Nephron progenitor cell (in vitro differentiated cells): ENCODE measurements around the gene NADK2.

ENCODE experiments used
- DNase-seq: peaks from one replicate; pipeline ENCODE4 v3.0.0; 2021
- H3K27ac Mint-ChIP-seq: 2 replicates; pipeline ENCODE4 v1.8.0; 2021; ENCODE audit warnings: mild to moderate bottlenecking, moderate library complexity, mixed read lengths
- H3K27me3 Mint-ChIP-seq: 2 replicates; pipeline ENCODE4 v1.8.0; 2021; ENCODE audit warnings: mild to moderate bottlenecking, low read depth, mixed read lengths; ENCODE audit not compliant: poor library complexity
- H3K36me3 Mint-ChIP-seq: 2 replicates; pipeline ENCODE4 v1.8.0; 2021; ENCODE audit warnings: low read depth, mixed read lengths
- H3K4me1 Mint-ChIP-seq: 2 replicates; pipeline ENCODE4 v1.8.0; 2021; ENCODE audit warnings: mixed read lengths
- H3K4me3 Mint-ChIP-seq: 2 replicates; pipeline ENCODE4 v1.8.0; 2021; ENCODE audit warnings: mild to moderate bottlenecking, moderate library complexity, mixed read lengths
- H3K9me3 Mint-ChIP-seq: 2 replicates; pipeline ENCODE4 v1.8.0; 2021; ENCODE audit warnings: mild to moderate bottlenecking, moderate library complexity, mixed read lengths
- CTCF ChIP-seq: fragments of 200-600 bp; sonication (generic); IDR thresholded peaks from 2 replicates; pipeline ENCODE4 v1.5.0; 2021; ENCODE audit warnings: antibody characterized with exemption

The NADK2 gene

DNA sequence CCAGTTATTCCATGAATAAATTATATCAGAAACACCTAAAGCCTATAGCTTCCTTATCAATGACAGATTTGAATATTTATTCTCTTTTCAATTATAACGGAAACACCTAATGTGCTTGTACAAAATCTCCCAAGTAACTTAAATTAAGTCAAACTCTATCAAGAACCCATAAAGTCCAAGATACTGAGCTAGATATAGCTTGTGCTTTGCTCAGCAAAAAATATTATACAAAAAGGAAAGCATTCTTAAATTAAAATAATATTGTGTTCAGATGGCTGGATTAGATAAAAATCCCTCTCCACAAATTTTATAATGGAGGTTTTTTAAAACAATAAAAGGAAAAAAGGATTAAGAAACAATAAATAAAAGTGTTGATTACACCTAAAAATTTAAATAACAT is 23.7 kb downstream of the NADK2 start:
- H3K9me3 Mint-ChIP-seq: no peaks in the 10 kb centered on the region
- no peaks in the 10 kb centered on the region for H3K27me3 Mint-ChIP-seq
- TF ChIP-seq CTCF: no peak
- H3K36me3 Mint-ChIP-seq: peaks cover 34% of the 10 kb centered on the region
- H3K4me1 Mint-ChIP-seq: no peaks in the 10 kb centered on the region
- DNase-seq: no peak
- no peak overlapping the region for H3K4me3 Mint-ChIP-seq
- H3K27ac Mint-ChIP-seq: no peak overlapping the region

DNA sequence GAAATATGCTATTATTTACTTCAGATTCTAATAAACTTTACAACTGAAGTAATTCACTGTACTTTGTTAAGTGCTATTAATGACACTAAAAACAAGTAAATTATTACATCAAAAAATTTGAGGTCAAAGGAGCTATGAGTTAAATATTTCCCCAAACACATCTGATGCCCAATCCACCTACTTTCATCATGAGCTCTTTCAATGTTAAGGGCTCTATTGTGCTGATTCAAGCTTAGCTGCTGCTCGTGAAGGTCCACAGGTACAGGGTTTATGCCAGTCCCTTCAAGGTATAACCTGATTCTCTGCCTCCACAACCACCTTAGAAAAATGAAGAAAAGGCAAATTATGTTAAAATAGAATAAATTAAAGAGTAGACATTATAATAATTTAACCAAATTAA is 24.2 kb downstream of the NADK2 start:
- Mint-ChIP-seq H3K36me3 (peaks cover 34% of the 10 kb centered on the region), H3K9me3 (no peaks in the 10 kb centered on the region), H3K4me3 (no peak overlapping the region), H3K27me3 (no peaks in the 10 kb centered on the region), H3K4me1 (no peaks in the 10 kb centered on the region), H3K27ac (no peak overlapping the region)
- no peak for TF ChIP-seq CTCF
- DNase-seq: no peak

DNA sequence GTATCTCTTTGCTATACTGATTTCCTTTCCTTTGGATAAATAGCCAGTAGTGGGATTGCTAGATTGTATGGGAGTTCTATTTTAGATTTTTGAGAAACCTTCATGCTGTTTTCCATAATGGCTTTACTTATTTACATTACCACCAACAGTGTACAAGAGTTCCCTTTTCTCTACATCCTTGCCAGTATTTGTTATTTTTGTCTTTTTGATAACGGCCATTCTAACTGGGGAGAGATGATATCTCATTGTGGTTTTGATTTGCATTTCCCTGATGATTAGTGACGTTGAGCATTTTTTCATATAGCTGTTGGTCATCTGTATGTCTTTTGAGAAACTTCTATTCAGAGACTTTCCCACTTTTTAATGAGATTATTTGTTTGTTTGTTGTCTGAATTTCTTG is 25.8 kb downstream of the NADK2 start:
- Mint-ChIP-seq H3K27ac (no peak overlapping the region), H3K36me3 (peaks cover 35% of the 10 kb centered on the region), H3K4me1 (no peaks in the 10 kb centered on the region), H3K4me3 (no peak overlapping the region), H3K27me3 (no peaks in the 10 kb centered on the region), H3K9me3 (no peaks in the 10 kb centered on the region)
- no peak for TF ChIP-seq CTCF
- DNase-seq: no peak

DNA sequence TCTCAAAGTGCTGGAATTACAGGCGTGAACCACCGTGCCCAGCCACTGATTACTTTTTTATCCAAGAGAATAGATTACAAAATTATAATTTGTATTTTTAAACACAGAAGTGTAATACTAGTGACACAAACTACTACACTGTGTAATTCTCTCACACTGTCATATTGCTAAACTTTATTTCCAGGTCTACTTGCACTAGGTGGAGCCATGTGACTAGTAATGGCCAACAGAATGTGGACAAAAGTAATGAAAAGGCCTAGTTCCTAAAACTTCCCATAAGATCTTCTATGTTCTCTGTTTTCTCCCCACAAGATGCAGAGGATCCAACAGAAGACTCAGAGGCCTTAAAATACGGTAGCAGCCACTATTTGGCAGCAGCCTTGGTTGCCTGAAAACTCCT is 27.3 kb downstream of the NADK2 start:
- Mint-ChIP-seq H3K36me3 (peaks cover 25% of the 10 kb centered on the region), H3K4me3 (no peak overlapping the region)
- DNase-seq: no peak

GRCh38 chr5:36209664-36210063 is 32.1 kb downstream of the NADK2 start:
- TF ChIP-seq CTCF: no peak
- Mint-ChIP-seq H3K27ac (no peak overlapping the region), H3K9me3 (no peaks in the 10 kb centered on the region), H3K4me1 (no peaks in the 10 kb centered on the region), H3K36me3 (peaks cover 31% of the 10 kb centered on the region), H3K27me3 (no peaks in the 10 kb centered on the region), H3K4me3 (no peak overlapping the region)
- no peak for DNase-seq

More for the DNA sequence above, 27.3 kb downstream of the NADK2 start:
- no peak for TF ChIP-seq CTCF
- H3K9me3 Mint-ChIP-seq: no peaks in the 10 kb centered on the region
- no peak overlapping the region for H3K27ac Mint-ChIP-seq
- no peaks in the 10 kb centered on the region for H3K4me1 Mint-ChIP-seq
- H3K27me3 Mint-ChIP-seq: no peaks in the 10 kb centered on the region

DNA sequence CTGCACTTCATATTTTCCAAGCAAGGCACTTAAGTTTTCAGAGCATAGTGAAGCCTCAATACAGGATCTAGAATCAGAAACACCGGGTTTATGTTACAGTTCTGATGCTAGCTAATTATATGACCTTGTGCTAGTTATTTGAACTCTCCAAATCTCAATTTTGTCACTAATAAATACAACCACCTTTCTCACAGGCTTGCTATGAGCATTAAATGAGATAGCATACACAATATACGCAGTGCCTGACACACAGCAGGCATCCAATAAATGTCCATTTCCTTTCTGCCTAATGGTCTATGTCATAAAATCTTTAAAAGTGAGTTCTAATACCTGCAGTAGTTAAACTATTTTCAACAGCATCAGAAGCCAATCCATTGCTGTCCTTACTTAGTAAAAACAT is 32.9 kb downstream of the NADK2 start:
- Mint-ChIP-seq H3K27me3 (no peaks in the 10 kb centered on the region), H3K4me1 (no peaks in the 10 kb centered on the region), H3K9me3 (no peaks in the 10 kb centered on the region), H3K4me3 (no peak overlapping the region), H3K27ac (no peak overlapping the region), H3K36me3 (peaks cover 28% of the 10 kb centered on the region)
- TF ChIP-seq CTCF: no peak
- no peak for DNase-seq
